Spleen (tissue), 7 donors: ENCODE data around the gene SOX5.

Source experiments
- CTCF ChIP-seq, 11 experiments: fragments of 200-600 bp in 7 of 11; fragments of 450-650 bp in 4 of 11; sonication (generic) in 4 of 11; IDR thresholded peaks in 8 of 11; conservative IDR thresholded peaks in 3 of 11; 1 replicate in 7 of 11; 2 replicates in 4 of 11; pipeline versions ENCODE4 v1.4.0 to v1.8.0; 2016 to 2021; ENCODE audit warnings: antibody characterized with exemption in 11 of 11, inconsistent platforms in 4 of 11, mild to moderate bottlenecking in 1 of 11
- POLR2A ChIP-seq, 3 donors: fragments of 450-650 bp; IDR thresholded peaks; one replicate each; pipeline ENCODE4 v1.5.1; 2017; ENCODE audit warnings: antibody characterized with exemption in 3 of 3, mild to moderate bottlenecking in 1 of 3
- POLR2AphosphoS5 ChIP-seq, 3 donors: sonication (generic); formaldehyde crosslinking; IDR thresholded peaks; one replicate each; pipeline ENCODE4 v1.5.1; 2017; ENCODE audit warnings: antibody characterized with exemption in 3 of 3
- donor health status: DM: no; HTN: no; CAD: no; lungs with moderate emphysema.
- donor health status: DM: no; HTN: no; CAD: no.
- donor health status: DM: no; HTN: no; CAD: no.

GRCh38 chr12:23600919-23601318 lies 348.6 kb downstream of the SOX5 start:
- TF ChIP-seq CTCF (IDR thresholded peaks at IDR 0.05 in 8 of 11, conservative IDR thresholded peaks at IDR 0.05 in 3 of 11), result no peak
- TF ChIP-seq POLR2A (IDR thresholded peaks at IDR 0.05), result no peak
- no peak for TF ChIP-seq POLR2AphosphoS5 (IDR thresholded peaks at IDR 0.05)
